ENCODE results near the gene PTPN1. TPM values are rescaled to one million over a fixed set of nuclear protein-coding genes. Genes with fewer than 3 reads are reported as not detected.

Gene PTPN1
- total and polyA plus RNA-seq, 2 of the 13 experiments (the other 11 are each of a cell fraction or from before 2014, with no cell fraction given) = 17.7 to 37.2 TPM

DNA sequence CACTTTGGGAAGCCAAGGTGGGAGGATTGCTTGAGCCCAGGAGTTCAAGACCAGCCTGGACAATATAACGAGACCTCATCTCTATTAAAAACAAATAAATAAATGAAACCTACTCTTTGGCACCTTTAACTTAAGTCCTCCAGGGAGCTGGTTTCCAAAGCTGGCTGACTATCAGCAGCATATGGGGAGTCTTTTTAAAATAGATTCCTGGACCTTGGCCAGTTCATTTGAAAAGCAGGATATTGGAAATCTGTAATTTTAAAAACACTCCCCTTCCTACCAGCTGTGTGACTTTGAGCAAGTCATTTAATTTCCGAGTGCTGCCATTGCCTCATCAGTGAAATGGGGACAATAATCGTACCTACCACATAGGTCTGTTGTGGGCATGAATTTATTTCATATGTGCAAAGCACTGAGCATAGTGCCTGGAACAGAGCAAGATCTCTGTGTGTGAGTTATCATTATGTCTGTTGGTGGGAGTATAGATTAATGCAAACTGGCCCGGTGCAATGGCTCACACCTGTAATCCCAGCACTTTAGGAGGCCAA, 40.9 kb upstream of the PTPN1 start:
- Histone ChIP-seq H3K9ac (ENCODE audit: insufficient read depth, low read depth, low read length) (no peak overlapping the region), H3K4me3 (replicated peaks in 1 of 3; ENCODE audit: insufficient read depth in 1 of 3, low read depth in 2 of 3, low read length in 3 of 3) (no peak overlapping the region), H3K4me2 (ENCODE audit: low read depth, low read length) (no peak overlapping the region), H3K4me1 (ENCODE audit: insufficient read depth, low read length) (peaks cover 56% of the 10 kb centered on the region), H3K79me2 (ENCODE audit: insufficient read depth, low read length) (no peaks in the 10 kb centered on the region), H4K20me1 (ENCODE audit: insufficient read depth, low read length) (no peaks in the 10 kb centered on the region), H3K9me3 (ENCODE audit: low read length) (no peaks in the 10 kb centered on the region), H2AFZ (ENCODE audit: low read length) (no peak overlapping the region), H3K36me3 (replicated peaks in 1 of 2; ENCODE audit: control insufficient read depth in 1 of 2, insufficient read depth in 2 of 2, low read length in 2 of 2) (no peaks in the 10 kb centered on the region), H3K27me3 (ENCODE audit: control insufficient read depth in 1 of 2, insufficient read depth in 2 of 2, low read length in 2 of 2) (no peaks in the 10 kb centered on the region), H3K27ac (ENCODE audit: extremely low read length, insufficient read depth, low read length) (no peak overlapping the region)
- in situ Hi-C loops (cut with HindIII; ENCODE audit: extremely low pct_ligation_motif_present, low pct_unique_long_range_greater_than_20kb) (no loop called here), intact Hi-C loops (cut with micrococcal nuclease; ENCODE audit: unreplicated experiment) (no loop called here)
- FAIRE-seq (no peak), DNase-seq (ENCODE audit: low spot score) (no peak), ATAC-seq (no peak)
- CTCF ChIA-PET (ENCODE audit: low intra/inter-chr PET ratio, low total read pairs) = no interaction called here
- POLR2A ChIA-PET = interaction anchor here (1.1 to 2.0 kb wide), 7 partner anchors 9 to 316 kb away, joined by 3 to 19 read pairs (median 4); partner anchors contain the start of genes CEBPB and PEDS1
- BruUV-seq (replicated peaks) = no TSS peak
- WGBS (ENCODE audit: low lambda C conversion rate) = 27% methylated on average over 4 of the region's 4 CpGs
- TF ChIP-seq ADNP (CRISPR knock-in tag; IDR thresholded peaks at IDR 0.05) = 0 out of 2 replicates have a peak, but pooled peaks have one; percentile 56
- TF ChIP-seq, protein P1, sequence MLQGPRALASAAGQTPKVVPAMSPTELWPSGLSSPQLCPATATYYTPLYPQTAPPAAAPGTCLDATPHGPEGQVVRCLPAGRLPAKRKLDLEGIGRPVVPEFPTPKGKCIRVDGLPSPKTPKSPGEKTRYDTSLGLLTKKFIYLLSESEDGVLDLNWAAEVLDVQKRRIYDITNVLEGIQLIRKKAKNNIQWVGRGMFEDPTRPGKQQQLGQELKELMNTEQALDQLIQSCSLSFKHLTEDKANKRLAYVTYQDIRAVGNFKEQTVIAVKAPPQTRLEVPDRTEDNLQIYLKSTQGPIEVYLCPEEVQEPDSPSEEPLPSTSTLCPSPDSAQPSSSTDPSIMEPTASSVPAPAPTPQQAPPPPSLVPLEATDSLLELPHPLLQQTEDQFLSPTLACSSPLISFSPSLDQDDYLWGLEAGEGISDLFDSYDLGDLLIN (CRISPR knock-in tag; IDR thresholded peaks at IDR 0.05; ENCODE audit: borderline replicate concordance) = no peak
- TF ChIP-seq MLLT10 (CRISPR knock-in tag; IDR thresholded peaks at IDR 0.05) = no peak
- TF ChIP-seq ZBTB42 (CRISPR knock-in tag; IDR thresholded peaks at IDR 0.05) = no peak
- TF ChIP-seq ZNF629 (CRISPR knock-in tag; conservative IDR thresholded peaks at IDR 0.05) = peak; percentile 54; the same call in 1 of the 2 replicates
- TF ChIP-seq GATAD1 (CRISPR knock-in tag; IDR thresholded peaks at IDR 0.05) = no peak
- TF ChIP-seq ZNF839 (CRISPR knock-in tag; IDR thresholded peaks at IDR 0.05; ENCODE audit: borderline replicate concordance) = no peak
- TF ChIP-seq, protein P2, sequence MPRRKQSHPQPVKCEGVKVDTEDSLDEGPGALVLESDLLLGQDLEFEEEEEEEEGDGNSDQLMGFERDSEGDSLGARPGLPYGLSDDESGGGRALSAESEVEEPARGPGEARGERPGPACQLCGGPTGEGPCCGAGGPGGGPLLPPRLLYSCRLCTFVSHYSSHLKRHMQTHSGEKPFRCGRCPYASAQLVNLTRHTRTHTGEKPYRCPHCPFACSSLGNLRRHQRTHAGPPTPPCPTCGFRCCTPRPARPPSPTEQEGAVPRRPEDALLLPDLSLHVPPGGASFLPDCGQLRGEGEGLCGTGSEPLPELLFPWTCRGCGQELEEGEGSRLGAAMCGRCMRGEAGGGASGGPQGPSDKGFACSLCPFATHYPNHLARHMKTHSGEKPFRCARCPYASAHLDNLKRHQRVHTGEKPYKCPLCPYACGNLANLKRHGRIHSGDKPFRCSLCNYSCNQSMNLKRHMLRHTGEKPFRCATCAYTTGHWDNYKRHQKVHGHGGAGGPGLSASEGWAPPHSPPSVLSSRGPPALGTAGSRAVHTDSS (CRISPR knock-in tag; conservative IDR thresholded peaks at IDR 0.05) = no peak
- no peak for TF ChIP-seq SIN3A (IDR thresholded peaks at IDR 0.05; ENCODE audit: borderline replicate concordance, low read depth, low read length)
- TF ChIP-seq, protein P3, sequence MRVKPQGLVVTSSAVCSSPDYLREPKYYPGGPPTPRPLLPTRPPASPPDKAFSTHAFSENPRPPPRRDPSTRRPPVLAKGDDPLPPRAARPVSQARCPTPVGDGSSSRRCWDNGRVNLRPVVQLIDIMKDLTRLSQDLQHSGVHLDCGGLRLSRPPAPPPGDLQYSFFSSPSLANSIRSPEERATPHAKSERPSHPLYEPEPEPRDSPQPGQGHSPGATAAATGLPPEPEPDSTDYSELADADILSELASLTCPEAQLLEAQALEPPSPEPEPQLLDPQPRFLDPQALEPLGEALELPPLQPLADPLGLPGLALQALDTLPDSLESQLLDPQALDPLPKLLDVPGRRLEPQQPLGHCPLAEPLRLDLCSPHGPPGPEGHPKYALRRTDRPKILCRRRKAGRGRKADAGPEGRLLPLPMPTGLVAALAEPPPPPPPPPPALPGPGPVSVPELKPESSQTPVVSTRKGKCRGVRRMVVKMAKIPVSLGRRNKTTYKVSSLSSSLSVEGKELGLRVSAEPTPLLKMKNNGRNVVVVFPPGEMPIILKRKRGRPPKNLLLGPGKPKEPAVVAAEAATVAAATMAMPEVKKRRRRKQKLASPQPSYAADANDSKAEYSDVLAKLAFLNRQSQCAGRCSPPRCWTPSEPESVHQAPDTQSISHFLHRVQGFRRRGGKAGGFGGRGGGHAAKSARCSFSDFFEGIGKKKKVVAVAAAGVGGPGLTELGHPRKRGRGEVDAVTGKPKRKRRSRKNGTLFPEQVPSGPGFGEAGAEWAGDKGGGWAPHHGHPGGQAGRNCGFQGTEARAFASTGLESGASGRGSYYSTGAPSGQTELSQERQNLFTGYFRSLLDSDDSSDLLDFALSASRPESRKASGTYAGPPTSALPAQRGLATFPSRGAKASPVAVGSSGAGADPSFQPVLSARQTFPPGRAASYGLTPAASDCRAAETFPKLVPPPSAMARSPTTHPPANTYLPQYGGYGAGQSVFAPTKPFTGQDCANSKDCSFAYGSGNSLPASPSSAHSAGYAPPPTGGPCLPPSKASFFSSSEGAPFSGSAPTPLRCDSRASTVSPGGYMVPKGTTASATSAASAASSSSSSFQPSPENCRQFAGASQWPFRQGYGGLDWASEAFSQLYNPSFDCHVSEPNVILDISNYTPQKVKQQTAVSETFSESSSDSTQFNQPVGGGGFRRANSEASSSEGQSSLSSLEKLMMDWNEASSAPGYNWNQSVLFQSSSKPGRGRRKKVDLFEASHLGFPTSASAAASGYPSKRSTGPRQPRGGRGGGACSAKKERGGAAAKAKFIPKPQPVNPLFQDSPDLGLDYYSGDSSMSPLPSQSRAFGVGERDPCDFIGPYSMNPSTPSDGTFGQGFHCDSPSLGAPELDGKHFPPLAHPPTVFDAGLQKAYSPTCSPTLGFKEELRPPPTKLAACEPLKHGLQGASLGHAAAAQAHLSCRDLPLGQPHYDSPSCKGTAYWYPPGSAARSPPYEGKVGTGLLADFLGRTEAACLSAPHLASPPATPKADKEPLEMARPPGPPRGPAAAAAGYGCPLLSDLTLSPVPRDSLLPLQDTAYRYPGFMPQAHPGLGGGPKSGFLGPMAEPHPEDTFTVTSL (CRISPR knock-in tag; IDR thresholded peaks at IDR 0.05; ENCODE audit: borderline replicate concordance) = no peak
- TF ChIP-seq, protein P4, sequence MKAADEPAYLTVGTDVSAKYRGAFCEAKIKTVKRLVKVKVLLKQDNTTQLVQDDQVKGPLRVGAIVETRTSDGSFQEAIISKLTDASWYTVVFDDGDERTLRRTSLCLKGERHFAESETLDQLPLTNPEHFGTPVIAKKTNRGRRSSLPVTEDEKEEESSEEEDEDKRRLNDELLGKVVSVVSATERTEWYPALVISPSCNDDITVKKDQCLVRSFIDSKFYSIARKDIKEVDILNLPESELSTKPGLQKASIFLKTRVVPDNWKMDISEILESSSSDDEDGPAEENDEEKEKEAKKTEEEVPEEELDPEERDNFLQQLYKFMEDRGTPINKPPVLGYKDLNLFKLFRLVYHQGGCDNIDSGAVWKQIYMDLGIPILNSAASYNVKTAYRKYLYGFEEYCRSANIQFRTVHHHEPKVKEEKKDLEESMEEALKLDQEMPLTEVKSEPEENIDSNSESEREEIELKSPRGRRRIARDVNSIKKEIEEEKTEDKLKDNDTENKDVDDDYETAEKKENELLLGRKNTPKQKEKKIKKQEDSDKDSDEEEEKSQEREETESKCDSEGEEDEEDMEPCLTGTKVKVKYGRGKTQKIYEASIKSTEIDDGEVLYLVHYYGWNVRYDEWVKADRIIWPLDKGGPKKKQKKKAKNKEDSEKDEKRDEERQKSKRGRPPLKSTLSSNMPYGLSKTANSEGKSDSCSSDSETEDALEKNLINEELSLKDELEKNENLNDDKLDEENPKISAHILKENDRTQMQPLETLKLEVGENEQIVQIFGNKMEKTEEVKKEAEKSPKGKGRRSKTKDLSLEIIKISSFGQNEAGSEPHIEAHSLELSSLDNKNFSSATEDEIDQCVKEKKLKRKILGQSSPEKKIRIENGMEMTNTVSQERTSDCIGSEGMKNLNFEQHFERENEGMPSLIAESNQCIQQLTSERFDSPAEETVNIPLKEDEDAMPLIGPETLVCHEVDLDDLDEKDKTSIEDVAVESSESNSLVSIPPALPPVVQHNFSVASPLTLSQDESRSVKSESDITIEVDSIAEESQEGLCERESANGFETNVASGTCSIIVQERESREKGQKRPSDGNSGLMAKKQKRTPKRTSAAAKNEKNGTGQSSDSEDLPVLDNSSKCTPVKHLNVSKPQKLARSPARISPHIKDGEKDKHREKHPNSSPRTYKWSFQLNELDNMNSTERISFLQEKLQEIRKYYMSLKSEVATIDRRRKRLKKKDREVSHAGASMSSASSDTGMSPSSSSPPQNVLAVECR (CRISPR knock-in tag; IDR thresholded peaks at IDR 0.05; ENCODE audit: borderline replicate concordance) = 0 out of 2 replicates have a peak, but pooled peaks have one; percentile 37
